Activated CD8-positive, alpha-beta T cell treated with anti-CD3 and anti-CD28 coated beads for 36 hours (primary cell): ENCODE data around the gene TENT4A. TPM values are rescaled to one million over a fixed set of nuclear protein-coding genes. Genes with fewer than 3 reads are reported as not detected.

Experiments used
- ATAC-seq: fragments of 200-7000 bp; cut with Tn5 transposase; one replicate; pipeline ENCODE4 v1.10.0; 2021; ENCODE audit warnings: mild to moderate bottlenecking, moderate library complexity
- CTCF ChIA-PET: fragments of 350-600 bp; sonication (Branson Sonifier 250); formaldehyde crosslinking; loops from one replicate; lab custom pipeline; 2021; ENCODE audit warnings: antibody characterized with exemption; lab: Charles Lee
- POLR2A ChIA-PET: fragments of 350-600 bp; sonication (Branson Sonifier 250); formaldehyde crosslinking; loops from one replicate; lab custom pipeline; 2021; ENCODE audit warnings: antibody characterized with exemption; lab: Charles Lee
- DNase-seq: peaks from one replicate; pipeline ENCODE4 v3.0.0-alpha.2; 2020
- H3K27ac Mint-ChIP-seq: one replicate; pipeline ENCODE4 v1.8.0; 2021; ENCODE audit warnings: mild to moderate bottlenecking, mixed read lengths
- H3K27me3 Mint-ChIP-seq: one replicate; pipeline ENCODE4 v1.8.0; 2021; ENCODE audit warnings: mixed read lengths
- H3K36me3 Mint-ChIP-seq: one replicate; pipeline ENCODE4 v1.8.0; 2021; ENCODE audit warnings: low read depth, mixed read lengths
- H3K4me1 Mint-ChIP-seq: one replicate; pipeline ENCODE4 v1.8.0; 2021; ENCODE audit warnings: low read depth, mixed read lengths
- H3K4me3 Mint-ChIP-seq: one replicate; pipeline ENCODE4 v1.8.0; 2021; ENCODE audit warnings: mild to moderate bottlenecking, moderate library complexity, mixed read lengths
- H3K9me3 Mint-ChIP-seq: one replicate; pipeline ENCODE4 v1.8.0; 2021; ENCODE audit warnings: mixed read lengths
- CTCF ChIP-seq: fragments of 200-600 bp; IDR thresholded peaks from one replicate; pipeline ENCODE4 v1.8.0; 2022; ENCODE audit warnings: antibody characterized with exemption, mild to moderate bottlenecking
- intact Hi-C: fragments of 100-400 bp; cut with micrococcal nuclease; formaldehyde crosslinking; loops from one replicate; pipeline ENCODE4 v1.10.0; 2022
- total RNA-seq, 2 experiments: library from RNA; stranded (reverse); gene quantifications; one replicate each; pipeline ENCODE4 v1.2.3, GENCODE V29; 2021

Gene TENT4A
- total RNA-seq, 2 experiments from 2014 or later: 50.6 to 51.9 TPM

- no peak overlapping the region for H3K27ac Mint-ChIP-seq
- no peak for TF ChIP-seq CTCF
- H3K36me3 Mint-ChIP-seq: no peaks in the 10 kb centered on the region
- ChIA-PET CTCF (interaction anchor here (1.3 to 1.8 kb wide), 2 partner anchors 8 to 12 kb away, joined by 3 to 10 read pairs; no protein-coding TSS in a partner anchor), POLR2A (no interaction called here)
- ATAC-seq: no peak
- intact Hi-C loops: no loop called here
- H3K4me1 Mint-ChIP-seq: peaks cover 8% of the 10 kb centered on the region
- DNase-seq: no peak
- peaks cover 4% of the 10 kb centered on the region for H3K27me3 Mint-ChIP-seq
- no peak overlapping the region for H3K4me3 Mint-ChIP-seq
- no peaks in the 10 kb centered on the region for H3K9me3 Mint-ChIP-seq
These were observed 68.5 kb downstream of the TENT4A start for GRCh38 chr5:6781716-6782115.

GRCh38 chr5:6783787-6784186 lies 70.6 kb downstream of the TENT4A start:
- no peak overlapping the region for H3K27ac Mint-ChIP-seq
- intact Hi-C loops: no loop called here
- H3K36me3 Mint-ChIP-seq: no peaks in the 10 kb centered on the region
- DNase-seq (no peak), ATAC-seq (no peak)
- no peak for TF ChIP-seq CTCF
- H3K4me3 Mint-ChIP-seq: no peak overlapping the region
- ChIA-PET CTCF (interaction anchor here (1.4 kb wide), 1 partner anchor 37 kb away, joined by 4 read pairs; no protein-coding TSS in a partner anchor), POLR2A (no interaction called here)
- no peaks in the 10 kb centered on the region for H3K9me3 Mint-ChIP-seq
- H3K4me1 Mint-ChIP-seq: peaks cover 8% of the 10 kb centered on the region
- H3K27me3 Mint-ChIP-seq: peaks cover 4% of the 10 kb centered on the region

GRCh38 chr5:6784481-6784880 lies 71.2 kb downstream of the TENT4A start:
- Mint-ChIP-seq H3K36me3 (no peaks in the 10 kb centered on the region), H3K9me3 (no peaks in the 10 kb centered on the region), H3K27ac (no peak overlapping the region), H3K27me3 (peaks cover 4% of the 10 kb centered on the region), H3K4me3 (no peak overlapping the region), H3K4me1 (peaks cover 8% of the 10 kb centered on the region)
- no peak for TF ChIP-seq CTCF
- ATAC-seq: no peak
- POLR2A ChIA-PET: interaction anchor here (0.9 kb wide), 1 partner anchor 18 kb away, joined by 3 read pairs; no protein-coding TSS in a partner anchor
- CTCF ChIA-PET: interaction anchor here (1.4 kb wide), 1 partner anchor 36 kb away, joined by 4 read pairs; no protein-coding TSS in a partner anchor
- intact Hi-C loops: no loop called here
- DNase-seq: no peak

DNA sequence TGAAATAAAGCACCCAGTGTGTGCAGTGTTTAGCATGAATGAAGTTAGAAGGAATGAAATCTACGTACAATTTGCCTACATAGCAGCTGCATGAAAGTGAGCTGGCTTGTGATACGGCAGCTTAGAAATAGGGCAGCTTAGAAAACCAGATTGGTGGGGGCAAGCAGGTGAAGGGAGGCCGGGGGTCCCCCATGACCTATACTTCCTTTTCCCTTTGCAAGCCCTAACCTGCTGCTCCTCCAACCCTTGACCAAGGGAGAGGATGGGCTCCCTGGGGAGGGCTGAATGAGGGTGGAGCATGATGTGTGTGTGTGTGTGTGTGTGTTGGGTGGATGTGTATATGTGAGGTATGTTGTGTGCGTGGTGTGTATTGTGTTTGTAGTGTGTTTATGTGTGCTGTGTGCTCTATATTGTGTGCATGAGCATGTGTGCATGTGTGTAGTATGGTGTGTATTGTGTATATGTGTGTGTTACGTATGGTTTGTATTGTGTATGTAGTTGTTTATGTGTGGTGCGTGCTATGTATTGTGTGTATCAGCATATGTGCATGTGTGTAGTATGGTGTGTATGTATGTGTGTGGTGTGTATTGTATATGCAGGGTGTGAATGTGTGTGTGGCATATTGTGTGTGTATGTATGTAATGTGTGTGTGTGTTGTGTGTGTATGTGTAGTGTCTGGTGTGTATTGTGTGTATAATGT lies 72.1 kb downstream of the TENT4A start:
- ChIA-PET CTCF (interaction anchor here (1.4 kb wide), 1 partner anchor 35 kb away, joined by 4 read pairs; no protein-coding TSS in a partner anchor), POLR2A (interaction anchor here (0.9 kb wide), 1 partner anchor 19 kb away, joined by 3 read pairs; no protein-coding TSS in a partner anchor)
- TF ChIP-seq CTCF: no peak
- H3K4me3 Mint-ChIP-seq: no peak overlapping the region
- H3K27ac Mint-ChIP-seq: no peak overlapping the region
- intact Hi-C loops: no loop called here
- ATAC-seq (no peak), DNase-seq (no peak)
- H3K9me3 Mint-ChIP-seq: no peaks in the 10 kb centered on the region
- peaks cover 4% of the 10 kb centered on the region for H3K27me3 Mint-ChIP-seq
- no peaks in the 10 kb centered on the region for H3K36me3 Mint-ChIP-seq
- peaks cover 8% of the 10 kb centered on the region for H3K4me1 Mint-ChIP-seq

- DNase-seq (no peak), ATAC-seq (no peak)
- H3K4me1 Mint-ChIP-seq: peaks cover 8% of the 10 kb centered on the region
- peaks cover 4% of the 10 kb centered on the region for H3K27me3 Mint-ChIP-seq
- no peak overlapping the region for H3K27ac Mint-ChIP-seq
- H3K4me3 Mint-ChIP-seq: no peak overlapping the region
- H3K36me3 Mint-ChIP-seq: no peaks in the 10 kb centered on the region
- no peak for TF ChIP-seq CTCF
- POLR2A ChIA-PET: no interaction called here
- intact Hi-C loops: no loop called here
- H3K9me3 Mint-ChIP-seq: no peaks in the 10 kb centered on the region
- CTCF ChIA-PET: no interaction called here
These were observed 72.6 kb downstream of the TENT4A start for GRCh38 chr5:6785861-6786180.
